Muscle of back (tissue), 11 donors: ENCODE measurements around the gene MAOB. TPM values are rescaled to one million over a fixed set of nuclear protein-coding genes. Genes with fewer than 3 reads are reported as not detected.
"Not testable (repeated sequence)": the region's sequence is repeated elsewhere in the genome, so short reads cannot be mapped to it uniquely, and the experiment has no call there.

Source experiments
- DNase-seq, 3 donors: peaks; one replicate each; pipeline versions ENCODE4 v3.0.0 to v3.0.0-alpha.2; 2013
- polyA plus RNA-seq, 10 donors: library from polyadenylated mRNA; unstranded; fragments of 120-200 nt; gene quantifications; one replicate each; pipeline ENCODE4 v1.2.1, GENCODE V29; 2013; ENCODE audit not compliant: insufficient read length in 10 of 10

MAOB gene
- polyA plus RNA-seq, 10 donors = 0.63 to 1.3 (median 0.78) TPM

GRCh38 chrX:43758044-43758443 is 124.2 kb downstream of the MAOB start:
- no peak for DNase-seq

GRCh38 chrX:43756076-43756475 is 126.2 kb downstream of the MAOB start:
- no peak for DNase-seq

GRCh38 chrX:43753637-43754036 is 128.6 kb downstream of the MAOB start:
- DNase-seq = no peak

GRCh38 chrX:43750248-43750676 is 132.0 kb downstream of the MAOB start:
- peak; percentile 25 to 66 (median 42) for DNase-seq

GRCh38 chrX:43747476-43747875 is 134.8 kb downstream of the MAOB start:
- DNase-seq = no peak

GRCh38 chrX:43745938-43746721 is 136.1 kb downstream of the MAOB start:
- DNase-seq = no peak

GRCh38 chrX:43744284-43744683 is 138.0 kb downstream of the MAOB start:
- no peak for DNase-seq

- DNase-seq = peak in 1 of 3 donors; percentile 9
Measured at GRCh38 chrX:43743100-43743822, 139.0 kb downstream of the MAOB start.

- DNase-seq = peak in 2 of 3 donors; percentile 5 to 37
Measured at GRCh38 chrX:43741843-43742573, 140.2 kb downstream of the MAOB start.

- DNase-seq = no peak
Measured at GRCh38 chrX:43735957-43736356, 146.3 kb downstream of the MAOB start.

- DNase-seq = no peak
Measured at GRCh38 chrX:43735534-43735933, 146.7 kb downstream of the MAOB start.

GRCh38 chrX:43734444-43734843 is 147.8 kb downstream of the MAOB start:
- no peak for DNase-seq

GRCh38 chrX:43733699-43734098 is 148.6 kb downstream of the MAOB start:
- no peak for DNase-seq

GRCh38 chrX:43731086-43731485 is 151.2 kb downstream of the MAOB start:
- DNase-seq = no peak

- no peak for DNase-seq
Measured at GRCh38 chrX:43728966-43729365, 153.3 kb downstream of the MAOB start.

- DNase-seq = no peak
Measured at GRCh38 chrX:43728002-43728401, 154.2 kb downstream of the MAOB start.

GRCh38 chrX:43727254-43727653 is 155.0 kb downstream of the MAOB start:
- not testable (repeated sequence) for DNase-seq

GRCh38 chrX:43725227-43725626 is 157.0 kb downstream of the MAOB start:
- not testable (repeated sequence) for DNase-seq

GRCh38 chrX:43720961-43721360 is 161.3 kb downstream of the MAOB start:
- no peak for DNase-seq

- no peak for DNase-seq
Measured at GRCh38 chrX:43720082-43720481, 162.2 kb downstream of the MAOB start.

GRCh38 chrX:43718956-43719355 is 163.3 kb downstream of the MAOB start:
- no peak for DNase-seq

- DNase-seq = no peak
Measured at GRCh38 chrX:43718546-43718945, 163.7 kb downstream of the MAOB start.
